ENCODE data around the gene SGF29.
"Not testable (repeated sequence)": the region's sequence is repeated elsewhere in the genome, so short reads cannot be mapped to it uniquely, and the experiment has no call there.

DNA sequence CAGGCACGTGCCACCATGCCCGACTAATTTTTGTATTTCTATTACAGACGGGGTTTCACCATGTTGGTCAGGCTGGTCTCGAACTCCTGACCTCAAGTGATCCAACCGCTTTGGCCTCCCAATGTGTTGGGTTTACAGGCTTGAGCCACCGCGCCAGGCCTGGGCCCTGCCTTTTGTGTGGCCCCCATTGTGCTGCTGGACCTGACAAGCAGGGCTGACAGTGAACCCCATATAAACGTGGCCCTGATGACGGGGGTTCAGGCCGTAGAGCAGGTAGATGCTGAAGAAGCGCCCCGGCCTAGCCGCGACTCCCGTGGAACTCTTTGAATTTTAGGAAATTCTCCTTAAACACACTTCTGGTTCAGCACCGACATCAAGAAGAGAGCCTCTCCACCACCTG, 60.8 kb downstream of the SGF29 start:
- TF ChIP-seq, protein P1, sequence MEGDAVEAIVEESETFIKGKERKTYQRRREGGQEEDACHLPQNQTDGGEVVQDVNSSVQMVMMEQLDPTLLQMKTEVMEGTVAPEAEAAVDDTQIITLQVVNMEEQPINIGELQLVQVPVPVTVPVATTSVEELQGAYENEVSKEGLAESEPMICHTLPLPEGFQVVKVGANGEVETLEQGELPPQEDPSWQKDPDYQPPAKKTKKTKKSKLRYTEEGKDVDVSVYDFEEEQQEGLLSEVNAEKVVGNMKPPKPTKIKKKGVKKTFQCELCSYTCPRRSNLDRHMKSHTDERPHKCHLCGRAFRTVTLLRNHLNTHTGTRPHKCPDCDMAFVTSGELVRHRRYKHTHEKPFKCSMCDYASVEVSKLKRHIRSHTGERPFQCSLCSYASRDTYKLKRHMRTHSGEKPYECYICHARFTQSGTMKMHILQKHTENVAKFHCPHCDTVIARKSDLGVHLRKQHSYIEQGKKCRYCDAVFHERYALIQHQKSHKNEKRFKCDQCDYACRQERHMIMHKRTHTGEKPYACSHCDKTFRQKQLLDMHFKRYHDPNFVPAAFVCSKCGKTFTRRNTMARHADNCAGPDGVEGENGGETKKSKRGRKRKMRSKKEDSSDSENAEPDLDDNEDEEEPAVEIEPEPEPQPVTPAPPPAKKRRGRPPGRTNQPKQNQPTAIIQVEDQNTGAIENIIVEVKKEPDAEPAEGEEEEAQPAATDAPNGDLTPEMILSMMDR (conservative IDR thresholded peaks at IDR 0.05) = not testable (repeated sequence)
- not testable (repeated sequence) for TF ChIP-seq ZFX (IDR thresholded peaks at IDR 0.05)
